GM04503 (cell line): ENCODE results near the gene MAP3K20.
A peak's percentile ranks its signal among the peaks of the same experiment; 100 is the strongest.
"Not testable (repeated sequence)": the region's sequence is repeated elsewhere in the genome, so short reads cannot be mapped to it uniquely, and the experiment has no call there.

Experiments
- DNase-seq: peaks from one replicate; pipeline ENCODE4 v3.0.0-alpha.2; 2012; ENCODE audit warnings: low read depth

The MAP3K20 gene

DNA sequence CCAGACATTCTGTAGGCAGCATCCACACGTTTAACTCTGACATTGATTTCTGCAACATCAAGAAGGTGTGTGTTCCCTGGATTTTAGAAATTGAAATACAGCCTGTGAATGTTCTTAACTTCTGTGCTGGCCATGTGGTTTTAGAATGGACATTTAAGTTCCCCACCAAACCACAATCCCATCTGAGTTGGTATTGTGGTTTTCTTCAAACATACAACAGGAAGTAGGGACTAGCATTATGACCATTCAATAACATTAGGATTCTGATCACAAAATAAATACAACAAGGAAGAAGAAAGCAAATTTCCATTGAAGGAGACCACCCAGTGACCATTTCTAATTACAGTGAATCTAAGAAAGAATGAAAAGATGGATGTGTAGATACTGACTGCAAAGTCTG lies 51.2 kb downstream of the MAP3K20 start:
- DNase-seq = no peak

DNA sequence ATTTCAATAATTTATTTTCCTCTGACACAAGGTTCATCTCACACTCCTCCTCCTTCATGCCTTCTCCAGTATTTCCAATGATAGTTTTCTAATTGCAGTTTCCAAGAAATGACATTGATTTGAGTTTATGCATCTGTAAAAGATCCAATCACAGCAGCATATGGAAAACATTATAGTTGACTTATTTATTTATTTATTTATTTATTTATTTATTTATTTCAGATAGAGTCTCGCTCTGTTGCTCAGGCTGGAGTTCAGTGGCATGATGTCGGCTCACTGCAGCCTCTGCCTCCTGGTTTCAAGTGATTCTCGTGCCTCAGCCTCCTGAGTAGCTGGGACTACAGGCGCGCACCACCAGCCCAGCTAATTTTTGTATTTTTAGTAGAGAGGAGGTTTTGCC lies 52.5 kb downstream of the MAP3K20 start:
- not testable (repeated sequence) for DNase-seq

DNA sequence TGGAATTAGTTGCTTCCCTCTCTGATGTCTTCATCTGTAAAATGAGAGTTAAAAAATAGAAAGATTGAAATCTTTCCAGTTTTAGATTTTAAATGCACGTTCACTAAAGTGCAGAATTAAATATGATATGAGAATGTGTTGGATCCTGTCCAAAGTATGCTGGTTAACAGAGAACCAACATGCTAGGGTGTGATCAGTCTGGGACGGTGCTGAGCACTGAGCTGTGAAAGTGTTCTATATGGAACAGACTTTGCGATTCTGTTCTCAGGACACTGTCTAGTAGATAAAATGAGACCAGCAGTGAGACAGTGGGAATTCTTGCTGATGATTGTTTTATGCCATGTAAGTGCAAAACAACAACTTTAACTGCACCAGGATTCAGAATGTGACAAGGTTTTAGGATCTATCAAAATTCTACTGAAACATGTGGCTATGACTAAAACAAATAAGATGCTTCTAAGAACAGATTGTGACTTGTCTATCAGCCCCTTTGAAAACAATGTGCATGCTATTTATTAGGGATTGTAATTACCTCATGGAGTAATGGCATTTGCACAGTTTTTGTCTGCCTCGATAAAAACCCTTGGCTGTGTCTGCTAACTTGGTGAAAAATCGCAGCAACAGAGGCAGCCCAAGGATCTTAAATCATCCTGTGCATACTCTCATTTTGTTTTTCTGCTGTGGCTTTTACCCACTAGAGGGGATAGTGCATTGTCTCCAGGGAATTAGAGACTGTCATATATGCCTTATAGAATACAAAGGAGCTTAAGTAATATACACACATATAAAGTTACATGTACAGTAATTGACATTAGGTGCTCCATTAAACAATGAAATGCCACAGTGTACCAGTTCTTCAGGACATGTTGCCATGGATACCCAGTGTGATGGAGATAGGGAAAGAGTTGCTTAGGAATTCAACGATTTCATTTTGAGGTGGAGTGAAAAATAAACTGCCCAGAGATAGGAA lies 55.1 kb downstream of the MAP3K20 start:
- no peak for DNase-seq

DNA sequence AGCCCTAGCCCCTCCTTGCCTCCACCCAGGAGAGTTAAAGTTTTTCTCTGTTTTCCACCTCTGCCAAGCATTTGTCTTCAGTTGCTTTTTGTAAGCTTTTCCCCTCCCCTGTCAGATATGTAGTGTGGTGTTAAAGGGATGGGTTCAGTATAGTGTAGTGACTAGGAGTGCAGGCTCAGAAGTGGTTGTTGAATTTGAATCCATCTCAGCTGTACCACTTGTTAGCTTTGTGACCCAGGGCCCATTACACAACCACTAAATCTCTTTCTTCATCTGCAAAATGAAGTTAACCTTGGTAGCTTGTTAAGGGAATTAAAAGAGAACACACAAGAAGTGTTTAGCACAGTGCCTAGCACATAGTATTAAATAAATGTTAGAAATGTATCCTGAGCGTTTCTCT lies 56.9 kb downstream of the MAP3K20 start:
- no peak for DNase-seq

DNA sequence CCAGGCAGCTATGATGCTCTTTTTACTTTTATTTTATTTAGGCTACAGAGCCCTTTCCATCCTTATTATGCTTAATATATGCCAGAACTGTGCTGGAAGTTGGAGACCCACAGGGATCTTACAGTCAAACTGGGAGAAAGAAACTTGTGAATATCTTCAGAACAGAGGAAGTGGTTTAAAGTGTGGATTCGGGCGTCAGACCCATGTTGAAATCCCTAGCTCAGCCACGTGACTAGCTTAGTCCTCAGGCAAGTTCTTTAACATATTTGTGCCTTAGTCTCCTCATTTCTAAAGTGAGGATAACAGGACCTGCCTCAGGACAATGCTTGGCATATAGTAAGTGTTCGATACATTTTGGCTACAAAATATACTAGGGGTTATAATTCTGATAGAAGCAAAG lies 59.1 kb downstream of the MAP3K20 start:
- DNase-seq = no peak

DNA sequence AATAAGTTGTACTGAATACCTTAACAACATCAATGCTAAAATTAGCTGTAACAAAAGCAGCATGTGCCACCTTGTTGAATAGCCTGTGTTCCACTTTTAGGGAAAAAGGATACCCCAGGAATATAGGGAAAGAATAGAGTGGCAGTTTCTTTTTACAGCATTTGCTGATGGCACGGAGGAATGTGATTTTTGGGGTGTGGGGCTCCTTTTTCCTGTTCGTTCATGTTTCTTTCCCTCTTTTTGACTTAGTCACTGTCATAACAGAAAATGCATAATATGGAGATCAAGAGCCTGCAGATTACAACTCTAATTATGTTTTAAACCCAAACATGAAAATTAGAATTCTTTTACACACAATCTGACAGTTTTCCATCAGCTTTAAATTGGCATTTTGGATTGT lies 60.4 kb downstream of the MAP3K20 start:
- no peak for DNase-seq

DNA sequence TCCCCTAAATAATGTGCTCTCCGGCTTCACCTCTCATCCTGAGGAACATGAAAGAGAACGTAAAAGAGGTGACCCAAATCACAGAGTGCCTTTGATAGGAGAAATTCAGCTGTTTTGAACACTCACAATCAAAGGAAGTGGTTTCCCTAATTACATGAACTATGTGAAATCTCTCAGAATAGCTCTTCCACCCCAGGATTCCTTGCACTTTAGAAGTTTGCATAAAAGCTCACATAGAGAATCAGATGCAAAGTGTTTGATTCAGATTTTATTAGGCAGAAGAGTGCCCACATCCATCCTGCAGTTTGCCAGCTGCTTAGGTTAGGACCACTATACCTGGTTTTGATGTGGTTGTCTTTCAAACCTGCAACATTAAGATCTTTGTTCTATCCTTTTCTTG lies 61.0 kb downstream of the MAP3K20 start:
- no peak for DNase-seq

DNA sequence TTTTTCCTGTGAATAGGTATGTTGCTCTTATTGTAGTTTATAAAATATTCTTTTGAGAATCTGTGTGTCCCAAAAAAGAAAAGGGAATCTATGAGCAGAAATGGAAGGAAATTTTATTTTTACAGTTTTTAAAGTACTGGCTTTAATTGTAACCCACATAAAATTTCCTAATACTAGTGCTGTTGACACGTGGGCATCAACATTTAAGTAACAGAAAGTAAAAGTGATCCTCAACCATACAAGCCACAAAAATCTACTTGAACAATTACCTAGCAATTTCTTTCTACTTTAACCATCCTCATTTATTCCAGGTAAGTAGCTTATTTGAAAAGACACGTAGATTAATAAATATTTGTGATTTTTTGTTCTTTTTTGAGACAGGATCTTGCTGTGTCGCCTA lies 62.0 kb downstream of the MAP3K20 start:
- no peak for DNase-seq

DNA sequence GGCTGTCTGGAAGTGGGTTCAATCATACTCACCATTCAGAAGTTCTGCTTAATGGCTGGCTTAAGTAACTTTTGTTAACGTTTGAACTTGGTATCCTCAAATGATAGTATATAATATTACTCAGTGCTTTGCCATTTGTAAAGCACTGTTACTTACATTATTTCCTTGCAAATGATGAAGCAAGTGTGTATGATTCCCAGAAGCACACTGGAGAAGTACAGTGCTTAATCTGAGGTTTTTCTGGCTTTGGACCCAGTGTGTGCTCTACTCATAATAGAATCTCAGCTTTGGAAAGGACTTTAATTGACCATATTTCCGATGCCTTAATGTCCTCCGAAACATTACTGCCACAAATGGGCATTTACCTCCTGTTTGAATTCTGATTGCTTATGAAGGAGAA lies 63.3 kb downstream of the MAP3K20 start:
- DNase-seq = no peak

DNA sequence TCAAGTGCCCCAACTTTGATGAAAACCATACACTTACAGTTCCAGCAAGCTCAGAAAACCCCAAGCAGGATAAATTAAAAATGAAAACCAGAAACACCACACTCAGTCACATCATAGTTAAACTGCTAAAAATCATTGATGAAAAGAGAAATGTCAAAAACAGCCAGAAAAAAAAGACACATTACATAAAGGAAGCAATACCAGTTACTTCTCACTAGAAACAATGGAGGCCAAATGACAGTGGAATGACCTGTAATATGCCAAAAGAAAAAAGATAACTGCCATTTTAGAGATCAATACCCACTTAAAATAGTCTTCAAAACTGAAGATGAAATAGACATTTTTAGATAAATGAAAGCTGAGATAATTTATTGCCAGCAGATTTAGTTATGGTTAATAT lies 66.0 kb downstream of the MAP3K20 start:
- no peak for DNase-seq

DNA sequence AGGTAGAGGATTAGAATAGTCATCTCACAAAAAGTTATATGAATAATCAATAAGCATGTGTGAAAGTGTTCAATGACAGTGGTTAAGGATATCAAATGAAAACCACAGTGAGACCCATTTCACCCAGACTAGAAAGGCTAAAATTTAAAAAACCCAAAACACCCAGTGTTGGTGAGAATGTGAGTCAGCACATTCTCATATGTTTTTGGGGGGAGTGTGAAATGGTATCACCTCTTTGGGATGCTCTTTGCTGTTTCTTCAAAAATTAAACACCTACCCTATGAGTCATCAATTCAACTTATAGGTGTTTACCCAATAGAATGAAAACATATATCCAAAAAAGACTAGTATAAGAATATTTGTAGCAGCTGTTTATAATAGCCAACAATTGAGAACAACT lies 69.8 kb downstream of the MAP3K20 start:
- DNase-seq = no peak

DNA sequence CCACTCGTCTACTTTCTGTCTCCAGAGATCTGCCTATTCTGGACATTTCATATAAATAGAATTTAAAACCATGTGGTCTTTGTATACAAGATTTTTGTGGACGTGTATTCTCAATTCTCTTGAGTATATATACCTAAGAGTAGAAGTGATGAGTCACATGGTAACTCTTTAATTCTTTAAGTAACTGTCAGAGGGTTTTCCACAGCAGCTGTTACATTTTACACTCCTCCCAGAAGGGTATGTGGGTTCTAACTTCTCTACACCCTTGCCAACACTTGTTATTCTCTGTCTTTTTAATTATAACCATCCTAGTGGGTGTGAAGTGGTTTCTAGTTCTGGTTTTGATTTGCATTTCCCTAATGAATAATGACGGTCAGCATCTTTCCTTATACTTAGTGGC lies 70.9 kb downstream of the MAP3K20 start:
- DNase-seq = no peak

DNA sequence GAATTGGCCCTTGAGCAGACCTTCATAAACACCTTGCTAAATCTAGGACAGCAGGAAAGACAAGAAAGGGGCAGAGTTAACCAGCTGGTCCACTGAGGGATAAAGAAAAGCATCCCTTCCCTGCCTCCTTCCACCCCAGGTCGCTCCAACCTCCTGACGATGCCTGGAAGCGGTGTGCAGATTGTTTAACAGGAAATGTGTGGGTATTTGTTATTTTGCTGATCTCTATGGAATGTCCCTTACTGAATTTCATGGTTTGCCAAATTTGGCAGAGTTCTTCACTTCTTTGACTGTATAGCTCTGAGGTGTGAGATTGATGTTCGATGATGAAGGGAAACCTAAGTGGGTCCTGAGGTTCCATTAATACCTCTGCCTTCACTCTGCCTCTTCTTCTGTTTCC lies 72.9 kb downstream of the MAP3K20 start:
- no peak for DNase-seq

DNA sequence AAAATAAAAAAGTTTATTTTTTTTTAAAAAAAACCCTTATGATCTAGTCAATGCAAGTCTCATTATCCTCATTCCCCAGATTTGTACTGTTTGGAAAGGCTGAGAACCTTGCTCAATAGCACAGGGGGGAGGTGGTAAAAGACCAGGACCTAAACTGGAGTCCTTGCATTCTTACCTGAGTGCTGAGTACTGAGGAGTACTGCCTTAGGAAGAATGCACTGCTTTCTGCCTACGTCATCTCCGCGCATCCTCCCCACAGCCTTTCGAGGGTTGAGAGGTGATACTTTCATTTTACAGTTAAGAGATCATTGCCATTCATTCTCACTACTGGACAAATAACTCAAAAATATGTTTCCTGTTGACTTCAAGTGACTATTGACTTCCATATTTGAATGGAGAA lies 73.8 kb downstream of the MAP3K20 start:
- no peak for DNase-seq

DNA sequence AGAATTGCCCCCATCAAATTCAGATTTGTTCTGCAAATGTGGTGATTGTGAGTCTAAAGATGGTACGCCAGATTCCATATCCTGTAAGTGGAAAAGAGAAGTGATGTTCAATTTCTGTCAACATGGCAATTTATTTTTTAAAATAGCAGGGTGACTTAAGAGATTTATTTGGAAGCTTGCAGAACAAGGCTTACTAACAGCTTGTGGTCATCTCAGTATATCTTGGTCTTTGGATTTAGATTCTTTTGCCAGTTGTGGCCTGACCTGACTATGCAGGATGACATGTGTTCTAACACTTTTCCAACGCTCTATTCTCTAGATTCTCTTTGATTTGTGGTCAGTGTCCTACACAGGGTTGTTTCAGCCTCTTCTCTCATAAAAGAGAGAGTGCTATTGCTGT lies 74.4 kb downstream of the MAP3K20 start:
- no peak for DNase-seq

DNA sequence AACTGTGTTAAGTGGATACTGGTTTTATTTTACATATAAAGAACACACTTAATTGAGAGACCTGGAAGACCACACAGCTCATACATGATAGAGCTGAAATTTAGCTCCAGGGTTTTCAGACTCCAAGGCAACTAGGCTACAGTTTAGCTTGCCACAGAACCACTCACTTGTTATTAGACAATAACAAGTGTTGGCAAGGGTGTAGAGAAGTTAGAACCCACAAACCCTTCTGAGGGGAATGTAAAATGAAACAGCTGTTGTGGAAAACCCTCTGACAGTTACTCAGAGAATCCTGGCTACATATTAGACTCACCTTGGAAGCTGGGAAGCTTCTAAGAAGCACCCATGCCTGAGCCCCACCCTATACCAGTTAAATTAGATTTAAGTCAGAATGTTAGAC lies 75.3 kb downstream of the MAP3K20 start:
- DNase-seq = no peak

DNA sequence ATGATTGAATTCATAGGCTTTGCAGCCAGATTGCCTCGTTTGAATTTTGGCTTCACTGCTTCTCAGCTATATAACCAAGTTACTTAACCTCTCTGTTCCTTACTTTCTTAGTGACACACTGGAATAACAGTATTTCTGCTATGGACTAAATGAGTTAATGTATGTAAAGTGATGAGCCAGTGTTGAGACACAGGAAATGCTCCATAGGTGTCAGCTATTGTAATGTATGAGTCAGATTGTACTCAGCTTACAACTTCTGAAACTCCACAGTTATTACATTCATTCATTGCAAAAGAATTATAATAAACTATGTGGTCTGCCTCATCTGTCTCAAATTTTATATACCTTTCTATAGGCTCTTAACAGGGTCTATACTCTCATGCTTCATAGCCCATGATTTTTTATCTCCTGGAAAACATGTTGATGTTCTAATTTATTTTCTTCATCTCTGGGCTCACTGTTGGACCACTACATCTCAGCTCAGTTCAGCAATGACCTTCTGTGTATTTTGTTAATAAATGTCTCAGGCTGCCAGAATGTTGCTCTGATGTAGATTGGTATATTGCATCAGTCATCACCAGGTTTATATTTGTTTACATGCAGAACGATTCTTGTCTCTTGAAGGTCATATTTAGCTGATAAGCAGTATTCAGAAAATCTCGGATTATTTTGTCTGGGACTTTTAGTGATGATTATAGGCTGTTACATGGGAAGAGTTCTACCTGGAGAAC lies 76.2 kb downstream of the MAP3K20 start:
- no peak for DNase-seq

DNA sequence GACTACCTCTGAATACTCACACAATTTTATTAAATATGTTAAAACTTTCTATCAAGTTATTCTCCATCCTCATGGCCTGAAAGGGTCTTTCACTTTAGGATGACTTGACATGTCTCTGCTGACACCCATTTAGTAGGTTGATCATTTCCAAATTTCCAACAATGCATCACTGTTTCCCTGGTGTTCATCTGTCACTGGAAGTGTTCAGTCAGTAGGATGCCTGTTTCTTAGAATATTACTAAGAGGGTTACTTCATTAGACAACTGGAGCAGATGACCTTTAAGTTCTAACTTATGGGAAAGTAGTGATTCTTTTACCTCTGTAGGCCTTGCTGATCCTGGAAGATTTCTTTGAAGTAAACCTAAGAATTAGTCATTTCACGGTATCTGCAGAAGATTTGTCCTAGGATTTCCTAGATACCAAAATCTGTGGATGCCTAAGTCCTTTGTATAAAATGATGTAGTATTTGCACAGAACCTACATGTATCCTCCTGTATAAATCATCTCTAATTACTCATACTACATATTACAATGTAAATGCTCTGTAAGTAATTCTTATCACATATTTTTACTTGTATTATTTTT lies 77.7 kb downstream of the MAP3K20 start:
- no peak for DNase-seq

DNA sequence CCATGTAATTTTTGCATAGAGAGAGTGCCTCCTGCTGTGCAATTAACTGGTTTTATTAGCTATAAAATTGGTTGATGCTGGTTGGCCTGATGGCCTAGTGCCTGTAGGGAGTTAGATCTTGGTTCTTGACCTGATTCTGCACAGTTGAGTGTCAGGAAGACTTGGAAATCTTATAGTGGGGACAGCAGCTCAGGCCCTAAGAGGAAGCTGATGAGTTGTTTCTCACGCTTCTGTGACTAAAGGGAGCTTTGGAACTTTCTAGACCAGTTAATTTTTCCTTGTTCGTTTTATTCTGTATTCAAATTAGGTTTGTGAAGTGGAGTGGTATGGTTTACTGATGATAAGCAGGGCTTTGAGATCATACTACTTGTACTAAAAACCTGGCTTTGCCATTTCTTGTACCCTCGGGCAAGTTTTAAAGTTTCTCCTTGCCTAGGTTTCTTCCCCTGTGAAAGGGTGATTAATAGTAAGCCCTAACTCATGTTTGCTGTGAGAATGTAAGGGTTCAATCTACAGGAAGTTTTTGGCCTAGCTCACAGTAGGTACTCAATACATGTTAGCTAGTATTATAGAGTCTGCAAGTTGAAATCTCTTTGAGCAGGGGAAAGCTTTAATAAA lies 82.1 kb downstream of the MAP3K20 start:
- DNase-seq = no peak

DNA sequence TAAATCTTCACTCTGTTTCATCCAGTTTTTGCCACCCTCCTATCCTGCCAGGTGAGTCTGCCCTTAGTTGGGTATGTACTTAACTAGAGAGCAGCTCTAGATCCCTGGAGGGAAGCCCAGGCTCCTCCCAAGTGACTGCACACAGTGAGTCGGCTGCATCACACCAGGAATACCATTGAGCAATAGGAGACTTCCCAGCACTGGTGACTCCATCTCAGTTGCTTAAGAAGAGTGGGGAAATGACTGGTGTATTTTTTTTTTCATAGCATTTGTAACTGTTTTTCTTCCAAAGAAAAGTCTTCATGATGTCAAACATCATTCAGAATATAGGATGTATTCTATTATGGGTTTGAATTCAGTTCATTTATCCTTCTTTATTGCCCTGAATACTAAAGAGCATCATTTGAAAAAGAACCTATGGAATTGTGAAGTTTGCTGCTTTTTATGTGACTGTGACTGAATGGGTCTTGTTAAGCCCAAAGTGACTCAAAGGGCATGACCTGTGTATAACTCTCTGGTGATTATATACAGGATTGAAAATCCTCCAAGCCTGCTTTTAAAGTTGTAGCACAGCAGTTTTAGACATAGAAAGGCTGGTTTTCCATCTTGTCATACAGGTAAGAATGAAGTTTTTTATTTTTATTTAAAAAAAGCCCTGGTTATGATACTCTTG lies 84.3 kb downstream of the MAP3K20 start:
- peak; percentile 95 for DNase-seq

DNA sequence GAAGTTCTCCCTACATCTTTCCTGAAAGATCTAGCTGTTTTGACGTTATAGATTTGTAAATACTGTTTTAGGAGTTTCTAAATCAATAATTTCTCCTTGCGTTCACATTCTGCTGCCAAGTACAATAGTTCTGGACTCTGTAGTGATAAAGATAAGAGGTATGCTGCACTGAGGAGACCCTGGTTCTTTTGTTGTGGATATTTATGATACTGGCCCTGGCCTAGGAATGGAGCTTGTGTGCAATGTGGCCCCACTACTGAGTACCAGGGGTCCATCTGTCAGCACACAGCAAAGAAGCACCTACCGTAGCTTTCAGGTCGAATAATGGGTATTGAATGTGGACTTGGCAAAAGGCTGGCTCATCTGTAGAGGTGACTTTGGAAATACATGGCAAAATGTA lies 85.0 kb downstream of the MAP3K20 start:
- DNase-seq = no peak

DNA sequence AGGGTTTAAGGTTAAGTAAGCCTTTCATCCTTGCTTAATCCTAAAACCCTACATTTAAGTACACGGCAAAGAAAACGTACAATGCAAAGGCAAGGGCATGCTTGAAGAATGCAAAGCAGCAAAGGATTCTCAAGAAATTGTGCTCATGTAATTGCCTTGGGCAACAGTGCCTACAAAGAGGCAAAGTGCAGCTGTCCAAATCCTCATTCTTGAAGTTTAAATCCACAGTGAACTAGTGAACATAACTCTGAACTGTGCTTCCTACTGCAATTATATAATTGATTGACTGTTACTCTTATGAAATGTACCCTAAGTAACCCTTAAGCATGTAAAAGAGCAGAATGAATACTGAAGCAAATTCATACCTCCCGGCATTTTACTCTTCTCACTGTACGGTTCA lies 85.4 kb downstream of the MAP3K20 start:
- DNase-seq = no peak
